ENCODE data around the gene CCNH.

Gene CCNH

GRCh38 chr5:87369431-87369830 lies 43.3 kb downstream of the CCNH start:
- intact Hi-C loops (cut with DNase I), result no loop called here
- DNase-seq, result no peak

GRCh38 chr5:87368601-87369000 lies 44.1 kb downstream of the CCNH start:
- no peak for DNase-seq
- intact Hi-C loops (cut with DNase I), result no loop called here

- no peak for DNase-seq
- intact Hi-C loops (cut with DNase I), result no loop called here
Observed at GRCh38 chr5:87367243-87367642, 45.5 kb downstream of the CCNH start.

- no peak for DNase-seq
- intact Hi-C loops (cut with DNase I), result no loop called here
Observed at GRCh38 chr5:87361536-87362213, 51.1 kb downstream of the CCNH start.

- no peak for DNase-seq
- intact Hi-C loops (cut with DNase I), result no loop called here
Observed at GRCh38 chr5:87361031-87361445, 51.7 kb downstream of the CCNH start.

- intact Hi-C loops (cut with DNase I), result no loop called here
- peak in 1 of 10 donors; percentile 36 for DNase-seq
Observed at GRCh38 chr5:87360132-87360531, 52.6 kb downstream of the CCNH start.

- intact Hi-C loops (cut with DNase I), result no loop called here
- DNase-seq, result no peak
Observed at GRCh38 chr5:87359106-87359505, 53.6 kb downstream of the CCNH start.

GRCh38 chr5:87354496-87354895 lies 58.2 kb downstream of the CCNH start:
- no peak for DNase-seq
- intact Hi-C loops (cut with DNase I), result no loop called here

GRCh38 chr5:87347841-87348240 lies 64.9 kb downstream of the CCNH start:
- intact Hi-C loops (cut with DNase I), result no loop called here

GRCh38 chr5:87347272-87347671 lies 65.5 kb downstream of the CCNH start:
- intact Hi-C loops (cut with DNase I), result no loop called here
- no peak for DNase-seq

More at GRCh38 chr5:87347841-87348240, 64.9 kb downstream of the CCNH start:
- DNase-seq, result no peak
